ENCODE data around the gene STX12. TPM values are rescaled to one million over a fixed set of nuclear protein-coding genes. Genes with fewer than 3 reads are reported as not detected.

STX12 gene
- total and polyA plus RNA-seq, 2 of the 4 experiments (the other 2 are of a cell fraction), result 28.6 to 54.8 TPM

DNA sequence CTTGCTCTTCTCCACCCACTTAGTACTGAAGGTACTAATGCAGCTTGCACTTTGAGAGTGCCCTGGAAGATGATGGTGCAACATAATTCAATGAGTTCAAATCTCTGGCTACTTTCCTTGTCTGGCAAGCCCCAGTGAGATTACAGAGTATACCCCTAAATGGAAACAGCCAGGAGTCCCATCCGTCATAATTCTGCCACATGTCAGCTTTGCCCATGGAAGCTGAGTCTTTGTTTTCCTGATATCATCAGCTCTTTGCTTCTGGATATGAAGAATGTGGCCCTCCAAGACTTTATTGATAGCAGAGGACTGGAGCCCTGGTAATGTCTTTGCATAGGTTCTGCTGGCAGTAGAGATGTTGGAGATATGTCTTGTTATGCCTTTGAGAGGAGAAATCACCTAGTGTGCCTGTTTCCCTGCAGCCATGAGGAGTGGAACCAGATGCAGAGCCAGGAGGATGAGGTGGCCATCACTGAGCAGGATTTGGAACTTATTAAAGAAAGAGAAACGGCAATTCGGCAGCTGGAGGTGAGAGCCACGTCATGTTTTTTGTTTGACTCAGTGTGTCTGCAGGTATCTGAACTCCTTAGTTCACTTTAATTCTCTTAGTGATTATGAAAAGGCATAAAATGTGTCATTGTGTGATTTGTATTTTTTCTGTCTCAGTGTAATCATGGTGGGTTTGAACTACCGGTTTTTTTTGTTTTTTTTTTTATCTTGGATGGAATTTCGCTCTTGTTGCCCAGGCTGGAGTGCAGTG is 38.9 kb downstream of the STX12 start:
- H3K4ac ChIP-seq (ENCODE audit: low read depth, low read length), result no peak overlapping the region
- H2BK15ac ChIP-seq (ENCODE audit: low read depth, low read length), result no peak overlapping the region
- no peaks in the 10 kb centered on the region for H4K20me1 ChIP-seq (ENCODE audit: insufficient read depth, low read length)
- no peaks in the 10 kb centered on the region for H3K27me3 ChIP-seq (ENCODE audit: control insufficient read depth, insufficient read depth, low read length)
- no peak overlapping the region for H3K18ac ChIP-seq (ENCODE audit: low read depth, low read length)
- no peaks in the 10 kb centered on the region for H3K9me3 ChIP-seq (ENCODE audit: control insufficient read depth, insufficient read depth, low read length)
- intact Hi-C loops (cut with micrococcal nuclease) (no loop called here), in situ Hi-C loops (cut with MboI; ENCODE audit: low sequenced_read_pairs) (no loop called here), dilution Hi-C loops (cut with HindIII; ENCODE audit: low sequenced_read_pairs, unreplicated experiment) (no loop called here)
- no peak overlapping the region for H4K5ac ChIP-seq (ENCODE audit: low read depth, low read length)
- no peak overlapping the region for H2BK5ac ChIP-seq (ENCODE audit: low read depth, low read length, poor library complexity, severe bottlenecking)
- no peak for TF ChIP-seq RFX5 (IDR thresholded peaks at IDR 0.05; ENCODE audit: low read depth, low read length)
- no peak for TF ChIP-seq BHLHE40 (IDR thresholded peaks at IDR 0.05; ENCODE audit: low read depth, low read length)
- TF ChIP-seq, protein P1, sequence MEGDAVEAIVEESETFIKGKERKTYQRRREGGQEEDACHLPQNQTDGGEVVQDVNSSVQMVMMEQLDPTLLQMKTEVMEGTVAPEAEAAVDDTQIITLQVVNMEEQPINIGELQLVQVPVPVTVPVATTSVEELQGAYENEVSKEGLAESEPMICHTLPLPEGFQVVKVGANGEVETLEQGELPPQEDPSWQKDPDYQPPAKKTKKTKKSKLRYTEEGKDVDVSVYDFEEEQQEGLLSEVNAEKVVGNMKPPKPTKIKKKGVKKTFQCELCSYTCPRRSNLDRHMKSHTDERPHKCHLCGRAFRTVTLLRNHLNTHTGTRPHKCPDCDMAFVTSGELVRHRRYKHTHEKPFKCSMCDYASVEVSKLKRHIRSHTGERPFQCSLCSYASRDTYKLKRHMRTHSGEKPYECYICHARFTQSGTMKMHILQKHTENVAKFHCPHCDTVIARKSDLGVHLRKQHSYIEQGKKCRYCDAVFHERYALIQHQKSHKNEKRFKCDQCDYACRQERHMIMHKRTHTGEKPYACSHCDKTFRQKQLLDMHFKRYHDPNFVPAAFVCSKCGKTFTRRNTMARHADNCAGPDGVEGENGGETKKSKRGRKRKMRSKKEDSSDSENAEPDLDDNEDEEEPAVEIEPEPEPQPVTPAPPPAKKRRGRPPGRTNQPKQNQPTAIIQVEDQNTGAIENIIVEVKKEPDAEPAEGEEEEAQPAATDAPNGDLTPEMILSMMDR (conservative IDR thresholded peaks at IDR 0.05; ENCODE audit: low read depth, low read length), result no peak
- TF ChIP-seq, protein P2, sequence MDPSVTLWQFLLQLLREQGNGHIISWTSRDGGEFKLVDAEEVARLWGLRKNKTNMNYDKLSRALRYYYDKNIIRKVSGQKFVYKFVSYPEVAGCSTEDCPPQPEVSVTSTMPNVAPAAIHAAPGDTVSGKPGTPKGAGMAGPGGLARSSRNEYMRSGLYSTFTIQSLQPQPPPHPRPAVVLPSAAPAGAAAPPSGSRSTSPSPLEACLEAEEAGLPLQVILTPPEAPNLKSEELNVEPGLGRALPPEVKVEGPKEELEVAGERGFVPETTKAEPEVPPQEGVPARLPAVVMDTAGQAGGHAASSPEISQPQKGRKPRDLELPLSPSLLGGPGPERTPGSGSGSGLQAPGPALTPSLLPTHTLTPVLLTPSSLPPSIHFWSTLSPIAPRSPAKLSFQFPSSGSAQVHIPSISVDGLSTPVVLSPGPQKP (IDR thresholded peaks at IDR 0.05; ENCODE audit: borderline replicate concordance, low read depth, low read length), result no peak
- no peak for TF ChIP-seq SMC3 (IDR thresholded peaks at IDR 0.05; ENCODE audit: low read depth, low read length)
- no peak overlapping the region for H4K8ac ChIP-seq (ENCODE audit: low read depth in 2 of 2, low read length in 2 of 2)
- DNase-seq, result no peak
- ChIA-PET POLR2A (ENCODE audit: unreplicated experiment) (no interaction called here), CTCF (no interaction called here)
- H2BK20ac ChIP-seq (ENCODE audit: low read depth, low read length), result no peak overlapping the region
- no peak for ATAC-seq (ENCODE audit: low read depth)
- H3K23ac ChIP-seq (ENCODE audit: low read depth, low read length), result no peak overlapping the region
- peaks cover 6% of the 10 kb centered on the region; the same call in 1 of the 2 replicates for H3K9me1 ChIP-seq (ENCODE audit: insufficient read depth, low read length)
- H3K9ac ChIP-seq (ENCODE audit: low read depth, low read length), result no peak overlapping the region
- no peak overlapping the region for H4K91ac ChIP-seq (ENCODE audit: insufficient read depth, low read depth, low read length)
- no peak overlapping the region for H3K56ac ChIP-seq (ENCODE audit: extremely low read depth, insufficient read depth, low read length)
- H2AK9ac ChIP-seq (replicated peaks; ENCODE audit: low read depth, low read length, poor library complexity), result no peak overlapping the region
- H3K14ac ChIP-seq (replicated peaks; ENCODE audit: low read depth, low read length), result no peak overlapping the region
- peaks cover 1 to 7% of the 10 kb centered on the region in 2 experiments; a peak in 1 of 4 replicates for H3K79me1 ChIP-seq (ENCODE audit: low read depth in 1 of 2, low read length in 2 of 2)
- 100% methylated on average over 1 of the region's 6 CpGs; no CpG with 5 or more reads in 1 of the 2 experiments for WGBS, 2 experiments (ENCODE audit: extremely low coverage in 2 of 2, insufficient read length in 1 of 2)
- H2BK120ac ChIP-seq (ENCODE audit: low read depth, low read length), result no peak overlapping the region
- no peaks in the 10 kb centered on the region for H3K4me1 ChIP-seq (ENCODE audit: control insufficient read depth, insufficient read depth, low read length)
- no peak overlapping the region for H3K4me2 ChIP-seq (ENCODE audit: low read depth, low read length)
- H2AFZ ChIP-seq (replicated peaks; ENCODE audit: low read length, poor library complexity), result no peak overlapping the region
- no TSS peak for BruUV-seq (replicated peaks)
- H3K4me3 ChIP-seq (ENCODE audit: insufficient read depth, low read depth, low read length), result no peak overlapping the region
- H3K36me3 ChIP-seq (ENCODE audit: control insufficient read depth, insufficient read depth, low read length), result peaks cover 14% of the 10 kb centered on the region
- H3K27ac ChIP-seq (ENCODE audit: insufficient read depth, low read length), result no peak overlapping the region
- no peak overlapping the region for H2AK5ac ChIP-seq (ENCODE audit: low read depth, low read length)

Measured in IMR-90 (cell line).